HG02610 (cell line): Measurements from ENCODE around the gene CHRDL2.

Experiments used
- ATAC-seq: cut with Tn5 transposase; IDR thresholded peaks from one replicate; pipeline ENCODE4 v1.9.1; 2021; ENCODE audit warnings: mild to moderate bottlenecking, moderate library complexity; ENCODE audit not compliant: unreplicated experiment

Gene CHRDL2

GRCh38 chr11:74713686-74714085 is 17.5 kb downstream of the CHRDL2 start:
- ATAC-seq, result no peak

GRCh38 chr11:74710281-74710938 is 20.8 kb downstream of the CHRDL2 start:
- ATAC-seq, result no peak

- no peak for ATAC-seq
These were observed 22.1 kb downstream of the CHRDL2 start for GRCh38 chr11:74709175-74709574.

- no peak for ATAC-seq
These were observed 23.4 kb downstream of the CHRDL2 start for GRCh38 chr11:74707602-74708510.

GRCh38 chr11:74707182-74707581 is 24.0 kb downstream of the CHRDL2 start:
- no peak for ATAC-seq

- ATAC-seq, result no peak
These were observed 28.0 kb downstream of the CHRDL2 start for GRCh38 chr11:74703211-74703610.

GRCh38 chr11:74702383-74703007 is 28.7 kb downstream of the CHRDL2 start:
- no peak for ATAC-seq

GRCh38 chr11:74701351-74701750 is 29.9 kb downstream of the CHRDL2 start:
- ATAC-seq, result no peak

GRCh38 chr11:74699615-74700396 is 31.4 kb downstream of the CHRDL2 start:
- no peak for ATAC-seq

- no peak for ATAC-seq
These were observed 33.5 kb downstream of the CHRDL2 start for GRCh38 chr11:74697722-74698121.

GRCh38 chr11:74696939-74697675 is 34.1 kb downstream of the CHRDL2 start:
- no peak for ATAC-seq

- no peak for ATAC-seq
These were observed 34.7 kb downstream of the CHRDL2 start for GRCh38 chr11:74696500-74696899.

- ATAC-seq, result no peak
These were observed 35.4 kb downstream of the CHRDL2 start for GRCh38 chr11:74695705-74696280.

GRCh38 chr11:74694136-74694930 is 36.9 kb downstream of the CHRDL2 start:
- ATAC-seq, result no peak

GRCh38 chr11:74693531-74693930 is 37.7 kb downstream of the CHRDL2 start:
- ATAC-seq, result no peak

- no peak for ATAC-seq
These were observed 39.5 kb downstream of the CHRDL2 start for GRCh38 chr11:74691755-74692154.

- ATAC-seq, result no peak
These were observed 41.6 kb downstream of the CHRDL2 start for GRCh38 chr11:74689666-74690065.

GRCh38 chr11:74687237-74688023 is 43.8 kb downstream of the CHRDL2 start:
- ATAC-seq, result no peak
